Measurements from ENCODE around the gene BDH2. TPM values are rescaled to one million over a fixed set of nuclear protein-coding genes. Genes with fewer than 3 reads are reported as not detected.

Gene BDH2
- polyA plus RNA-seq, 1 donor from 2014 or later, result 12.9 TPM

DNA sequence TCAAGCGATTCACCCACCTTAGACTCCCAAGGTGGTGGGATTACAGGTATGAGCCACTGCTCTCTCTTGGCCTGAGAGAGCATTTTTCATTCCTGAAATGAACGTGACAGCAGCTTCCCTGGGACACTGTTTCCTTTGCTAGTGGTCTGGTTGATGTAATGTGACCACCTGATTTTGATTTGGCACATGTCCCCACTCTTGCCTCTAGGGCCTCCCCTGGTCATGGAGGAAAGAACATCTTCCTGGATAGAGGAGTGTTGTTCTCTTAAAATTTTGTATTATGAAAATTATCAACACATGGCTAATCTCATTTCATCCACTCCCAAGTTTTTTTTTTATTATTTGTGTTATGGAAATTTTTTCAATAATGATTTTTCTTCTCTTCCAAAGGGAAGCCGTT lies 46.9 kb downstream of the BDH2 start:
- Histone ChIP-seq H3K4me3 (ENCODE audit: low read length) (no peak overlapping the region), H3K9me3 (ENCODE audit: low read length) (no peaks in the 10 kb centered on the region), H3F3A (ENCODE audit: insufficient read depth, low read length, poor library complexity, severe bottlenecking) (no peaks in the 10 kb centered on the region), H3K27me3 (ENCODE audit: insufficient read depth, low read depth, low read length) (no peaks in the 10 kb centered on the region), H3K27ac (ENCODE audit: low read length) (no peak overlapping the region), H2AFZ (ENCODE audit: low read depth, low read length) (no peak overlapping the region), H3K79me2 (replicated peaks; ENCODE audit: insufficient read depth, low read length) (no peaks in the 10 kb centered on the region), H3K36me3 (ENCODE audit: insufficient read depth, low read length) (no peaks in the 10 kb centered on the region), H3K9ac (ENCODE audit: low read length) (no peak overlapping the region), H3K4me2 (ENCODE audit: low read length) (no peak overlapping the region), H3K9me2 (ENCODE audit: insufficient read depth, low read length) (no peaks in the 10 kb centered on the region), H4K20me1 (ENCODE audit: insufficient read depth) (no peaks in the 10 kb centered on the region)
- TF ChIP-seq TAF1 (IDR thresholded peaks at IDR 0.05; ENCODE audit: low read depth), result no peak

DNA sequence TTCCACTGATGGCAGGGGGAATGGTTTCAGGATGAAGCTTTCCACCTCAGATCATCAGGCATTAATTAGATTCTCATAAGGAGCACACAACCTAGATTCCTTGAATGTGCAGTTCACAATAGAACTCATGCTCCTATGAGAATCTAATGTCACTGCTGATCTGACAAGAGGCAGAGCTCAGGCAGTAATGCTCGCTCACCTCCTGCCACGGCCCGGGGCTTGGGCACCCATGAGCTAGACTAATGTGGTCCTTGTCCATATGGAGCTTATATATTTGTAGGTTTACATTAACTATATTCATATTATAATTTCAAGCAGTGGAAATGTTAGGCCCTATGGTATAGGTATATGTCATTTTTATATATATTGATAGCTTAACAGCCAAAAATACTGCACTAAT lies 47.5 kb downstream of the BDH2 start:
- Histone ChIP-seq H3K9ac (ENCODE audit: low read length) (no peak overlapping the region), H3F3A (ENCODE audit: insufficient read depth, low read length, poor library complexity, severe bottlenecking) (no peaks in the 10 kb centered on the region), H4K20me1 (ENCODE audit: insufficient read depth) (no peaks in the 10 kb centered on the region), H3K9me3 (ENCODE audit: low read length) (no peaks in the 10 kb centered on the region), H3K79me2 (replicated peaks; ENCODE audit: insufficient read depth, low read length) (no peaks in the 10 kb centered on the region), H3K27me3 (ENCODE audit: insufficient read depth, low read depth, low read length) (no peaks in the 10 kb centered on the region), H2AFZ (ENCODE audit: low read depth, low read length) (no peak overlapping the region), H3K4me3 (ENCODE audit: low read length) (no peak overlapping the region), H3K27ac (ENCODE audit: low read length) (no peak overlapping the region), H3K9me2 (ENCODE audit: insufficient read depth, low read length) (no peaks in the 10 kb centered on the region), H3K36me3 (ENCODE audit: insufficient read depth, low read length) (no peaks in the 10 kb centered on the region), H3K4me2 (ENCODE audit: low read length) (no peak overlapping the region)
- TF ChIP-seq, protein P1, sequence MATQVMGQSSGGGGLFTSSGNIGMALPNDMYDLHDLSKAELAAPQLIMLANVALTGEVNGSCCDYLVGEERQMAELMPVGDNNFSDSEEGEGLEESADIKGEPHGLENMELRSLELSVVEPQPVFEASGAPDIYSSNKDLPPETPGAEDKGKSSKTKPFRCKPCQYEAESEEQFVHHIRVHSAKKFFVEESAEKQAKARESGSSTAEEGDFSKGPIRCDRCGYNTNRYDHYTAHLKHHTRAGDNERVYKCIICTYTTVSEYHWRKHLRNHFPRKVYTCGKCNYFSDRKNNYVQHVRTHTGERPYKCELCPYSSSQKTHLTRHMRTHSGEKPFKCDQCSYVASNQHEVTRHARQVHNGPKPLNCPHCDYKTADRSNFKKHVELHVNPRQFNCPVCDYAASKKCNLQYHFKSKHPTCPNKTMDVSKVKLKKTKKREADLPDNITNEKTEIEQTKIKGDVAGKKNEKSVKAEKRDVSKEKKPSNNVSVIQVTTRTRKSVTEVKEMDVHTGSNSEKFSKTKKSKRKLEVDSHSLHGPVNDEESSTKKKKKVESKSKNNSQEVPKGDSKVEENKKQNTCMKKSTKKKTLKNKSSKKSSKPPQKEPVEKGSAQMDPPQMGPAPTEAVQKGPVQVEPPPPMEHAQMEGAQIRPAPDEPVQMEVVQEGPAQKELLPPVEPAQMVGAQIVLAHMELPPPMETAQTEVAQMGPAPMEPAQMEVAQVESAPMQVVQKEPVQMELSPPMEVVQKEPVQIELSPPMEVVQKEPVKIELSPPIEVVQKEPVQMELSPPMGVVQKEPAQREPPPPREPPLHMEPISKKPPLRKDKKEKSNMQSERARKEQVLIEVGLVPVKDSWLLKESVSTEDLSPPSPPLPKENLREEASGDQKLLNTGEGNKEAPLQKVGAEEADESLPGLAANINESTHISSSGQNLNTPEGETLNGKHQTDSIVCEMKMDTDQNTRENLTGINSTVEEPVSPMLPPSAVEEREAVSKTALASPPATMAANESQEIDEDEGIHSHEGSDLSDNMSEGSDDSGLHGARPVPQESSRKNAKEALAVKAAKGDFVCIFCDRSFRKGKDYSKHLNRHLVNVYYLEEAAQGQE (IDR thresholded peaks at IDR 0.05; ENCODE audit: borderline replicate concordance), result no peak
- TF ChIP-seq EZH2 (IDR thresholded peaks at IDR 0.05; ENCODE audit: borderline replicate concordance, insufficient read depth, low read length, poor library complexity, severe bottlenecking) (no peak), TAF1 (IDR thresholded peaks at IDR 0.05; ENCODE audit: low read depth) (no peak), MXI1 (conservative IDR thresholded peaks at IDR 0.05; ENCODE audit: poor library complexity, severe bottlenecking) (no peak), SMC3 (conservative IDR thresholded peaks at IDR 0.05; ENCODE audit: poor library complexity) (no peak), POLR2AphosphoS5 (IDR thresholded peaks at IDR 0.05) (no peak), RAD21 (conservative IDR thresholded peaks at IDR 0.05) (no peak), EP300 (conservative IDR thresholded peaks at IDR 0.05; ENCODE audit: poor library complexity, severe bottlenecking) (no peak)
- TF ChIP-seq, protein P2, sequence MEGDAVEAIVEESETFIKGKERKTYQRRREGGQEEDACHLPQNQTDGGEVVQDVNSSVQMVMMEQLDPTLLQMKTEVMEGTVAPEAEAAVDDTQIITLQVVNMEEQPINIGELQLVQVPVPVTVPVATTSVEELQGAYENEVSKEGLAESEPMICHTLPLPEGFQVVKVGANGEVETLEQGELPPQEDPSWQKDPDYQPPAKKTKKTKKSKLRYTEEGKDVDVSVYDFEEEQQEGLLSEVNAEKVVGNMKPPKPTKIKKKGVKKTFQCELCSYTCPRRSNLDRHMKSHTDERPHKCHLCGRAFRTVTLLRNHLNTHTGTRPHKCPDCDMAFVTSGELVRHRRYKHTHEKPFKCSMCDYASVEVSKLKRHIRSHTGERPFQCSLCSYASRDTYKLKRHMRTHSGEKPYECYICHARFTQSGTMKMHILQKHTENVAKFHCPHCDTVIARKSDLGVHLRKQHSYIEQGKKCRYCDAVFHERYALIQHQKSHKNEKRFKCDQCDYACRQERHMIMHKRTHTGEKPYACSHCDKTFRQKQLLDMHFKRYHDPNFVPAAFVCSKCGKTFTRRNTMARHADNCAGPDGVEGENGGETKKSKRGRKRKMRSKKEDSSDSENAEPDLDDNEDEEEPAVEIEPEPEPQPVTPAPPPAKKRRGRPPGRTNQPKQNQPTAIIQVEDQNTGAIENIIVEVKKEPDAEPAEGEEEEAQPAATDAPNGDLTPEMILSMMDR (IDR thresholded peaks at IDR 0.05; ENCODE audit: poor library complexity, severe bottlenecking), result no peak
